Ascending aorta (tissue), 2 donors: ENCODE data around the gene TMPRSS9. TPM values are rescaled to one million over a fixed set of nuclear protein-coding genes. Genes with fewer than 3 reads are reported as not detected.

Experiments
- DNase-seq, 2 donors: peaks; one replicate each; pipeline ENCODE4 v3.0.0-alpha.2; 2019; ENCODE audit warnings: low spot score in 2 of 2
- H3K27ac ChIP-seq, 2 donors: fragments of 200-600 bp; sonication (generic); one replicate each; pipeline ENCODE4 v1.5.1; 2016 to 2017; ENCODE audit warnings: mild to moderate bottlenecking in 1 of 2
- H3K27me3 ChIP-seq: fragments of 200-600 bp; sonication (generic); one replicate; pipeline ENCODE4 v1.5.1; 2017
- H3K36me3 ChIP-seq, 2 donors: fragments of 200-600 bp; sonication (generic); one replicate each; pipeline ENCODE4 v1.5.1; 2016
- H3K4me1 ChIP-seq, 2 donors: fragments of 200-600 bp; sonication (generic); one replicate each; pipeline ENCODE4 v1.5.1; 2016 to 2017; ENCODE audit warnings: mild to moderate bottlenecking in 1 of 2
- H3K4me3 ChIP-seq, 2 donors: fragments of 200-600 bp; sonication (generic); one replicate each; pipeline ENCODE4 v1.5.1; 2016 to 2017; ENCODE audit warnings: mild to moderate bottlenecking in 1 of 2
- H3K9me3 ChIP-seq, 2 donors: fragments of 200-600 bp; sonication (generic); one replicate each; pipeline ENCODE4 v1.5.1; 2016
- CTCF ChIP-seq, 3 experiments: fragments of 200-600 bp in 2 of 3; fragments of 450-650 bp in 1 of 3; sonication (generic) in 2 of 3; IDR thresholded peaks; one replicate each; pipeline ENCODE4 v1.5.1; 2016 to 2019; ENCODE audit warnings: antibody characterized with exemption in 3 of 3, mild to moderate bottlenecking in 1 of 3, moderate library complexity in 1 of 3
- intact Hi-C: fragments of 100-400 bp; cut with DNase I; formaldehyde crosslinking; loops from one replicate; pipeline ENCODE4 v1.15.1; 2023
- total RNA-seq: library from RNA; depleted of rRNA; stranded (reverse); fragments of >200 nt; gene quantifications from one replicate; pipeline ENCODE4 v1.1.0, GENCODE V29; 2016

The TMPRSS9 gene
- total RNA-seq, 1 donor from 2014 or later, result not detected

DNA sequence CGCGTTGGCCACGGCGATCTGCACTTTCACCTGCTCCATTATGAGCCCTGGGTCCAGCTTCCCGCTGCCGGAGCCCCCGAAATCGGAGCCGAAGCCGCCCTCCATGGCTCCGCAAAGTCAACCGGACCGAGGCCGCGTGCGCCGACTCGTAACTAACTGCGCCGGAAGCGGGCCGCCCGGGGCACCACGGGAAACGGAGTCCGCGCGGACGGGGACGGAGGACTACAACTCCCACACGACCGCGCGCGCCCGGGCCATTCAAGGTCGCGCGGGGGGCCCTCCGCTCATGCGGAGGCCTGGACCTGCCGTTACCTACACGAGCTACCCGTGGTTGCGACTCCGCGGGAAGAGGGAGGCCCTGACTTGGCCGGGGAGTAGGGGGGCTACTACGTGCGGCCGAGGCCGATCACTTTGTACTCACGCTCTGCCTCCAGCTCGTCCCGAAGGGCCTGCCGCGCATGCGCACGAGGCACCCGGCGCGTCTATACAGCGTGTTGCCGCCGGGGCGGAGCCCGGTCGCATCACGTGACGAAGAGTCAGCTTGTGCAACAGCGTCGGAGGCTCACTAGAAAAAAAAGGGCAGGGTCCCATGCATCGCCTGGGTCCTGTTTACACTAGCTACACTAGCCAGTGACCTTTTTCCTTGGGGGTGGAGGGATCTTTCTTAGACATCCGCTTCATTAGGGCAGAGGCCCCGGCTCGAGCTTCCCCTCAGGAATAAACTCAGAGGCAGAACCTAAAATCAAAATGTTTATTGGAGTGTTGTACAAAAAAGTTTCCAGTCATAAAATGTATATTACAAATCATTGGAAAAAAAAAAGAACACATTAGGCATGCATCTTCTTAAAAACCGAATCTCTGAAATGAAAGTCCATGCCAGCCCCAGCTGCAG lies 67.6 kb downstream of the TMPRSS9 start, which contains the start of gene TIMM13:
TSS of gene TIMM13 (minus strand) at position 158 of the 892 bp plus-strand sequence. CDS start at position 105, 53 bp downstream.
- H3K4me3 ChIP-seq, result peak within 1 kb of the TSS; percentile 69 to 77
- TF ChIP-seq CTCF (IDR thresholded peaks at IDR 0.05), result no peak
- H3K9me3 ChIP-seq, result no peaks in the 10 kb centered on the region
- peak within 1 kb of the TSS; percentile 86 to 95 for H3K27ac ChIP-seq
- H3K4me1 ChIP-seq, result peaks cover 19 to 25% of the 10 kb centered on the region in 2 donors
- intact Hi-C loops, result loop anchor here (1.0 to 2.0 kb wide), 2 partner anchors 30 to 183 kb away; no protein-coding TSS in a partner anchor
- peaks cover 6 to 23% of the 10 kb centered on the region in 2 donors for H3K36me3 ChIP-seq
- H3K27me3 ChIP-seq, result no peaks in the 10 kb centered on the region
- peak; percentile 88 to 98 for DNase-seq

DNA sequence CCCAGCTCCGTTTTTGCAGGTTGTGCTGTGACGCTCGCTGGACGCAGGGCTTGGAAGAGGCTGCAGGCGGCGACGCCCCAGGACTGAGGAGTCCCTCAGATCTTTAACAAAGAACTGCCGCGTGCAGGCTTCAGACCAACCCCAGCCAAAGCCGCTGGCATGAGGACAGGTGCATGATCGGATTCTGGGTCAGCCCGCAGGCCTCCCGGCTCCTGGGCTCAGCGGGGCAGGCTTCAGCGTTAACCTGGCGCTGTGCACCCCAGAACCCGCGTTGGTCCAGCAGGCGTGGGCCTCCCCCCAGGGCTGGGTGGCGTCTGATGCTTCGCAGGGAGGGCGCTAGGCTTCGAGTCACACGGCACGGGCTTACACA lies 68.2 kb downstream of the TMPRSS9 start:
- Histone ChIP-seq H3K36me3 (peaks cover 6 to 23% of the 10 kb centered on the region in 2 donors), H3K4me3 (peak overlapping the region; percentile 69 to 77), H3K9me3 (no peaks in the 10 kb centered on the region), H3K27ac (peak overlapping the region in 1 of 2 donors; percentile 95), H3K27me3 (no peaks in the 10 kb centered on the region), H3K4me1 (peaks cover 19 to 25% of the 10 kb centered on the region in 2 donors)
- intact Hi-C loops, result no loop called here
- TF ChIP-seq CTCF (IDR thresholded peaks at IDR 0.05), result peak in 1 of 3 experiments; percentile 8
- no peak for DNase-seq

GRCh38 chr19:2428756-2429711 lies 69.0 kb downstream of the TMPRSS9 start:
- H3K9me3 ChIP-seq, result no peaks in the 10 kb centered on the region
- peak overlapping the region in 1 of 2 donors; percentile 95 for H3K27ac ChIP-seq
- intact Hi-C loops, result no loop called here
- no peak for DNase-seq
- TF ChIP-seq CTCF (IDR thresholded peaks at IDR 0.05), result no peak
- peak overlapping the region in 1 of 2 donors; percentile 77 for H3K4me3 ChIP-seq
- peaks cover 19 to 25% of the 10 kb centered on the region in 2 donors for H3K4me1 ChIP-seq
- H3K36me3 ChIP-seq, result peaks cover 3 to 21% of the 10 kb centered on the region in 2 donors
- no peaks in the 10 kb centered on the region for H3K27me3 ChIP-seq

DNA sequence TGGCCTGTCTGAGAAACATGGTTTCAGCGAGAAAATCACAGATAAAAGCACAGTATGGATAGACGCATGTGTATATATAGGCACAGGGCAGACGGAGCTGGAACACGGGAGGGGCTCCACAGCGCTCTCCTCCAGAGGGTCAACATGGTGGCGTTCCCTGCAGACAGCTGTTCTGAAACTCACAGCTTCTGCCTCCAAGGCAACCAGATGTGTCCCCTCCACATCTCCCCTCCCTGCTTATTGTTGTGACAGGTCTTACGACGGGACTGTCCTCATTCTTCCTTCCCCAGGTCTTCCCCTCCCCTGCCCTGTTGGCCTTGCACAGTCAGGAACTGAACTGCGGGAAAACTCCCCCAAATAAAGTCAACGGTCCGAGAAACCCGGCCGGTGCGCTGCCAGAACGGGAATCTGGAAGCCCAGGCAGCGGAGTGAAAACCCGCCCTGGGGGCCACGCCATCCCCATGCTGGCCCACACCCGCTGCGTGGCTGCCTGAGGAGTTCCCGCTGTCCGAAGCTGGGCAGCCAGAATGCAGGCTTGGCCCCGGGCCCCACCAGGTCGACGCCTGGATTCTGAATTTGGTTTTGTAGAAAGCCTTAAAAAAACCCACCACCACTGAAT lies 70.0 kb downstream of the TMPRSS9 start:
- intact Hi-C loops, result no loop called here
- DNase-seq, result no peak
- peaks cover 13 to 31% of the 10 kb centered on the region in 2 donors for H3K36me3 ChIP-seq
- no peak overlapping the region for H3K4me3 ChIP-seq
- no peaks in the 10 kb centered on the region for H3K27me3 ChIP-seq
- no peak overlapping the region for H3K27ac ChIP-seq
- peaks cover 16 to 20% of the 10 kb centered on the region in 2 donors for H3K4me1 ChIP-seq
- no peak for TF ChIP-seq CTCF (IDR thresholded peaks at IDR 0.05)
- no peaks in the 10 kb centered on the region for H3K9me3 ChIP-seq
